Coronary artery (tissue), 2 donors: ENCODE measurements around the gene MFF.
A peak's percentile ranks its signal among the peaks of the same experiment; 100 is the strongest.
"Not testable (repeated sequence)": the region's sequence is repeated elsewhere in the genome, so short reads cannot be mapped to it uniquely, and the experiment has no call there.

Experiments
- DNase-seq: peaks from one replicate; pipeline ENCODE4 v3.0.0-alpha.2; 2017; ENCODE audit warnings: low spot score
- H3K27ac ChIP-seq, 2 donors: fragments of 200-600 bp; sonication (generic); one replicate each; pipeline ENCODE4 v1.5.1; 2016 to 2019
- H3K4me3 ChIP-seq: fragments of 200-600 bp; sonication (generic); 2 replicates; pipeline ENCODE4 v1.5.1; 2016; ENCODE audit warnings: mild to moderate bottlenecking, moderate library complexity
- CTCF ChIP-seq: fragments of 200-600 bp; sonication (generic); IDR thresholded peaks from one replicate; pipeline ENCODE4 v1.5.1; 2019; ENCODE audit warnings: antibody characterized with exemption

MFF gene

GRCh38 chr2:227347117-227347516 is 22.1 kb downstream of the MFF start:
- no peak overlapping the region for H3K27ac ChIP-seq
- no peak for DNase-seq

GRCh38 chr2:227348324-227348723 is 23.3 kb downstream of the MFF start:
- H3K4me3 ChIP-seq: no peak overlapping the region
- H3K27ac ChIP-seq: no peak overlapping the region
- no peak for TF ChIP-seq CTCF
- DNase-seq: no peak

More at GRCh38 chr2:227347117-227347516, 22.1 kb downstream of the MFF start:
- no peak for TF ChIP-seq CTCF
- no peak overlapping the region for H3K4me3 ChIP-seq

GRCh38 chr2:227349989-227350612 is 25.1 kb downstream of the MFF start:
- TF ChIP-seq CTCF: no peak
- Histone ChIP-seq H3K27ac (no peak overlapping the region), H3K4me3 (no peak overlapping the region)
- DNase-seq: no peak

- DNase-seq: no peak
- Histone ChIP-seq H3K4me3 (no peak overlapping the region), H3K27ac (no peak overlapping the region)
- TF ChIP-seq CTCF: no peak
These were observed 26.6 kb downstream of the MFF start for GRCh38 chr2:227351639-227352038.

GRCh38 chr2:227360351-227360750 is 35.3 kb downstream of the MFF start:
- TF ChIP-seq CTCF: no peak

GRCh38 chr2:227363756-227364155 is 38.7 kb downstream of the MFF start:
- no peak overlapping the region for H3K4me3 ChIP-seq
- no peak for DNase-seq
- TF ChIP-seq CTCF: no peak
- peak overlapping the region in 1 of 2 donors; percentile 62 for H3K27ac ChIP-seq

More at GRCh38 chr2:227360351-227360750, 35.3 kb downstream of the MFF start:
- DNase-seq: no peak
- no peak overlapping the region for H3K4me3 ChIP-seq
- H3K27ac ChIP-seq: no peak overlapping the region

GRCh38 chr2:227364585-227365263 is 39.7 kb downstream of the MFF start:
- not testable (repeated sequence) for DNase-seq, H3K4me3 ChIP-seq
- peak overlapping the region; percentile 35 to 62 for H3K27ac ChIP-seq
